A172 (cell line): ENCODE results near the gene GRK5. TPM values are rescaled to one million over a fixed set of nuclear protein-coding genes. Genes with fewer than 3 reads are reported as not detected.

Source experiments
- DNase-seq: peaks from one replicate; pipeline ENCODE4 v3.0.0-alpha.2; 2015; ENCODE audit warnings: low spot score
- total RNA-seq: library from RNA; depleted of rRNA; stranded (reverse); fragments of >200 nt; shearing (Covaris generic); gene quantifications from 2 replicates; pipeline ENCODE4 v1.2.3, GENCODE V29; 2014

Gene GRK5
- total RNA-seq, 1 experiment from 2014 or later, result 13.0 TPM

DNA sequence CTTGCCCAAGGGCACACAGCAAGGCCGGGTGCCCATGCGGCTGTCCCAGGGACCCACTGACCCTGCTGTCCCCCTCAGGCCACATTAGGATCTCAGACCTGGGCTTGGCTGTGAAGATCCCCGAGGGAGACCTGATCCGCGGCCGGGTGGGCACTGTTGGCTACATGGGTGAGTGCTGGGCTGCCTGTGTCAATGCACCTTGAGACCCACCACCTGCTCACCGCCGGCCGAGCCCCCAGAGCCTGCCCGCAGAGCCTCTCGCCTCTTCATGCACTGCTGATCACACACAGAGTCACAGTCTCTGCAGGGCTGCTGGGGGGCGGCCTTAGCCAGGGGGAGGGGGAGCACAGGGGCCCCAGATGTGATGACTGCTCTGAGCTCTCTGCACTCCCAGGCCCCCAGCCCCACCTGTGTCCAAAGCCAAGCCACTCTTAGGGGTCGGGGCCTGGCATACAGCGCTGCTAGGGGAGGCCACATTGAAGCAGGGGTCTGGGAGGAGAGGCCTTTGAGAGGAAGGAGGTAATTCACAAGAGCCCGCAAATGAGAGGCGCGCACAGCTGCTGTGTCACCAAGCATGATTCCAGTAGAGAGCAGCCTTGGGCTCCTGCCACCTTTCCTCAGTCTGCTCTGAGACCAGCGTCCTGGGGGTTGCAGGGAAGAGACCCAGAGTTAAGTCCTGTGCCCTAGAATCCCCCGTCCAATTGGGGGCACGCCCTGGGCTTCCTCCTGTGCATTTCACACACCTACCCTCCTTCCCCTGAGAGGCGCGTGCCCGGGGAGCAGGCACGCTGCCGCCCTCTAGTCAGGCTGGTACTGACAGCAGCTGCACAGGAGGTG, 234.8 kb downstream of the GRK5 start:
- no peak for DNase-seq

DNA sequence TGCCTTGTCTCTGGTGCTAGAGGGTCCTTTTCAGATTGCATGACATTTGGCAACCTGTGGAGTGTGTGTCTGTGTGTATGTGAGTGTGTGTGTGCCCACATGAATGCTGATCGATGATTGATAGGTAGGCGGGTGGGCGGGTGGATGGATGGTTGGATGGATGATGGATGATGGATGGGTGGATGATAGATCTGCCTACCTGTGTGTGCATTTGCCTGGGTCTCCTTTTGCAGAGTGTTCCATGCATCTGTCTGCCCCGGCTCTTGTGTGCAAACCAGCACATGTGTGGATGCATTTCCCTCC, 235.3 kb downstream of the GRK5 start:
- no peak for DNase-seq

DNA sequence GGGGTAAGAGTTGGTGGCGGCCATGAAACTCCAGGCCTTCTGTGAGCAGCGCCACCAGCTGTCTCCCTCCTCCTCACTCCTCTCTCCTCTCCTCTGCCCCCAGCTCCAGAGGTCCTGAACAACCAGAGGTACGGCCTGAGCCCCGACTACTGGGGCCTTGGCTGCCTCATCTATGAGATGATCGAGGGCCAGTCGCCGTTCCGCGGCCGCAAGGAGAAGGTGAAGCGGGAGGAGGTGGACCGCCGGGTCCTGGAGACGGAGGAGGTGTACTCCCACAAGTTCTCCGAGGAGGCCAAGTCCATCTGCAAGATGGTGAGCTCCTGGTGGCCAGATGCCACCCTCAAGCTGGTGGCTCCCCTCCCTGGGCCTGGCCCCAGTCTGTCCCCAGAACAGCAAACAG, 236.1 kb downstream of the GRK5 start:
- DNase-seq, result no peak

DNA sequence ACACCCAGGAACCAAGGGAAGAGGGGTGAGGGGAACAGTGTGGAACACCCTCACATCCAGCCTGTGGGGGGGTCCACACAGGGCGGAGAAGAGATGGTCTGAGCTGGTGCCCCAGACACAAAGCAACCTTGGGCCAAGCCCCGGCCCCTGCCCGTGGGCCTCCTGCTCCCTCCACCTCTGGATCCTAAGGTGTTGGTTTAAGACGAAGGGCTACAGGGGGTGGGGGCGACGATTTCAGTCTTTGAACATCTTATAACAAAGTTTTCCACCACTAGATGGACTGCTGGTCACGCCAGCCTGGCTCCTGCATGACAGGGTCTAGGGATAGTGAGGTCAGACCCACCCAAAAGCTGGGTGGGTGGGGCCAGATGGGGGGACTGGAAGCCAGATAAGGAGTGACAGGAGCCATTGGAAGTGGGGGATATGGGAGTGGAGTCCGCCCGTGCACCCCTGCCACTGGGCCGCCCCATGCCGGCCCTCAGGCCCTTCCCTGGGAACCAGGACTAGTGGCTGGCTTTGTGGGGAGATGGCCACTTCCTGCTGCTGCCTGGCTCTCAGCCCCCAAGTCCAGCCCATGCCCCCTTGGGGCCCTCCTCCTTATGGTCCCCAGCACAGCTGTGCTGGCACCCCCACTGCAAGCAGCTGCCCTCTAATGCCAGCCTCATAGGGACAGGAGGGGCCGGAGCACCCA, 236.7 kb downstream of the GRK5 start:
- DNase-seq, result no peak

DNA sequence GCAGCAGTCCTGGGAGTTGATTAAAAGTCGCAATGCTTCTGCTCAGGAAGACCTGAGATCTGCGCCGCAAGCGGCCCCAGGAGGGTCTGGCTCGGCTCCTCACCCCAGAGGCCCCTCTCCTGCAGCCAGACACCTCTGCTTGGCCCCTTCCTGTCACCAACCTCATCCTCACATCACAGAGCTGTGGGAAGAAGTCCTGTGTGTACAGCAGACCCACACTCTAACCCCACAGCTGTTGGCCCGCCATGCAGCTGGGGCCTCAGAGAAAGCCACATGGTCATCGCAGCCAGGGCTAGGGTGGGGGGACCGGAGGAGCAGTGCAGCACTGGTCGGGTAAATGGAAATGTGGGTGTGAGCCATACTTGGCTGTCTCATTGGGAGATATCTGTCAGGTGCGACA, 237.5 kb downstream of the GRK5 start:
- no peak for DNase-seq

DNA sequence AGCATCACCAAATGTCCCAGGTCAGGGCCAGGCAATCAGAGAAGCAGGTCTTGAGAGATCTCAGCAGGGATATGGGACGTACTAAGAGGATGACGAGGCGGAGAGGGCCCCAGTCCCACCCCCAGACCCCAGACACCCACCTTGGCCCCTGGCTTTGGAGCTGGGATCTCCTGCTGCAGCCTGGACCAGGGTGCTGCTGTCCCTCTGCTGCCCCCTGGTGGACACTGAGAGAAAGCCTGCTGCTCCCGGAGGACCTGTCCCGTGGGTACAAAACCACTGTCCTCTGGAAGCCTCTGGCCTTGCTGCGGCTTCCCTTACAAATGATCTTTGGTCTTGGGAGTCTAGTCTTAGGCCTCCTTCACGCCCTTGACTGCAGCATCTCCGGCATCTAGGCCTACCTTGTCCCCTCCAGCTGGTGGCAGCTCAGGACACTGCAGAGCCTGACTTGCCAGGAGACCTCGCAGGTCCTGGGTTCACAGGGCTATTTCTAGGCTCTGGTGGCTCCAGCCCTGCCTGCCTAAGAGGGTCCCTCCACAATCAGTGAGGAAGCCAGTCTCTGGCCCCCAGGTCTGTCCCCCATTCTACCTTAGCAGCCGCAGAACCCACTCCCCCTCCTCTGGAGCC, 238.1 kb downstream of the GRK5 start:
- DNase-seq, result peak; percentile 79

DNA sequence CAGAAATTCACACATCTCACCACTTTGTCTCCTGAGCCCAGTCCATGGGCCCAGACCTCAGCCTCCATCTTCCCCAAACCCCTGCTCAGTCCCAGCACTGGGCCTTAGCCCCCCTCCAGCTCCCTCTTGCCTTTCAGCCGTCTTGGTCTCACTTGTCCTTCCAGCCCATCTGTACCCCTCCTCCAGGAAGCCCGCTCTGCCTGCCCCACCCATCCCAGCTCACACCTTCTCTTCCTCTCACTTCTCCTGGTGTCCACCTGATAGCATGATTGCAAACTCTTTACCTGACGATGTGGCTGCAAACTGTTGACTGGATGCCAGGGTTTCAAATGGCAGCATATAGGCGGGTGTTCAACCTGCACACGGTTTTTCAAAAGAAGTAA, 238.6 kb downstream of the GRK5 start:
- DNase-seq, result no peak

DNA sequence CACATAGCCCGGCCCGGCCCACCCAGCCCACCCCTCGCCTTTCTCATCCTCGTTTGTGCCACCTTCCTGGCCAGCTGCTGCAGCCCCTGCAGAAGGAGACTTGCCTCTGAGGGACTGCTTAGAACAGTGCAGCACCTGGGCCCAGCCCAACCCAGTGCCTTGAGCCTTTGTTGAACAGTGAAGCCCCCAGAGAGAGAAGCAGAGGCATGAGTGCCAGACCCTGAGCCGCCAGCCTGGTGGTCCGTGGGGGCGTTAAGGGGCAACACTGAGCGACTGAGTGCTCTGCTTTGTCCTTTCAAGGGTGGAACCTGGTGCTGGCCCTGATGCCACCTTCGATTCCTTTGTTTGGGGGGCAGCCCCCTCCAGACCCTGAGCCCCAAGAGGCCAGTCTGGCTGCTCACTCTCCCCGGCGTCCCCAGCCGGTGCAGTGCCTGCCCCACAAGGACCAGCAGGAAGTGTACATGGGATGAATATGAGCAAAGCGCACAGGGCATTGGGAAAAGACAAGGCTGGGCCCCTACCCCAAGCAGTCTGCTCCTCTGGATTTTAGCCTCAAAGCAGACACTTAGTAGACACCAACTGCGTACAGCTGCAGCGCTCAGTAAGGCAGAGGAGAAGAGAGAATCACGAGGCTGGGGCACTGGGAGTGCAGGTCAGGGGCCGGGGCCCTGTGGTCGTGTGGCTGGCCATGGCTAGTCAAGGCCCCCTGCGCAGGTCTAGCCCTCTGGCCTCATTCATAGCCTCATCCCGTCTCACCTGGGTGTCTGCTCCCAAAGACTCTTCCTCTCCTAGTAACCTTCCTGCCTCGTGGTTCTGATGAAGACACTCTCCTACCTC, 239.3 kb downstream of the GRK5 start:
- DNase-seq, result no peak

DNA sequence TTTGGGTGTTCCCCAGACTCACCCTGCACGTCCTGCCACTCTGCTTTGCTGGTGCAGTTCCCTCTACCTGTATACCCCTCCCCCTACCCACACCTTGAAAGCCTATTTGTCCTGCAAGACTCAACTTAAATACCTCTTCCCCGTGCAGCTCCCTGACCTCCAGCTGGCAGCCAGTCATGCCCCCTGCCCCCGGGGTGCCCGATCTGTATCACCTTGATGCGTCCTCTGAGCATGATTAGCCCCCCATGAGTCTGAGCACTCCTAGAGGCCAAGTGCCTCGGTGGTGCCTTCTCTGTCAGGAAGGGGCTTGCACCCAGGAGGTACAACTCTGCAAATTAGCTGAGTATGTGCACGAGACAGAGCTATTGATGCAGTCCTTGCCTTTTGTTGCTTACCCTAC, 240.1 kb downstream of the GRK5 start:
- DNase-seq, result no peak

DNA sequence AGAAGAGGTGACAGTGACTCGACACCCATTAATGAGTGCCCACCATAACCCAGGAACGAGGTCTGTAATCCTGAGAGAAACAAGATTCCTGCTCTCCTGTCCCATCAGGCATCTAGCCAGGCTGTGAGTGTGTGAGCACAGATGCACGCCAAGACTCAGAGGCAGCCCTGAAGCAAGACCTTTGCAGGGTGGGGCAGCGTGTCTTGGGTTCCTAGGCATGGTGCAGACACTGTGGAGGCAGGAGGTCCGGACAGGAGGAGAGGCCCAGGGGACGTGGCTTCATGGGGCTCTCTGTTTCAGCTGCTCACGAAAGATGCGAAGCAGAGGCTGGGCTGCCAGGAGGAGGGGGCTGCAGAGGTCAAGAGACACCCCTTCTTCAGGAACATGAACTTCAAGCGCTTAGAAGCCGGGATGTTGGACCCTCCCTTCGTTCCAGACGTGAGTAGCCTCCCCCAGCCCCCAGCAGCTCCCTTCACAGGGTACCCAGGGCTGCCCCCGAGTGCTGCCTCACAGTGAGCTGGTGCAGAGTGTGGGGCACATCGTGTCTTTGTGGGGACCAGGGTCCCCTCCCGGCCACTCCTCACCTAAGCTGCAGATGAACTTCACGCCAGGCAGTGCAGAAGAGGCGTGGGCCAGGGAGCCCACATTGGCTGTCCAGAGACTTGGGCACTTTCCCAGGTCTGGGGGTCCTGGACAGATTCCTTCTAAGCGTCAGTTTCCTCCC, 240.6 kb downstream of the GRK5 start:
- no peak for DNase-seq

DNA sequence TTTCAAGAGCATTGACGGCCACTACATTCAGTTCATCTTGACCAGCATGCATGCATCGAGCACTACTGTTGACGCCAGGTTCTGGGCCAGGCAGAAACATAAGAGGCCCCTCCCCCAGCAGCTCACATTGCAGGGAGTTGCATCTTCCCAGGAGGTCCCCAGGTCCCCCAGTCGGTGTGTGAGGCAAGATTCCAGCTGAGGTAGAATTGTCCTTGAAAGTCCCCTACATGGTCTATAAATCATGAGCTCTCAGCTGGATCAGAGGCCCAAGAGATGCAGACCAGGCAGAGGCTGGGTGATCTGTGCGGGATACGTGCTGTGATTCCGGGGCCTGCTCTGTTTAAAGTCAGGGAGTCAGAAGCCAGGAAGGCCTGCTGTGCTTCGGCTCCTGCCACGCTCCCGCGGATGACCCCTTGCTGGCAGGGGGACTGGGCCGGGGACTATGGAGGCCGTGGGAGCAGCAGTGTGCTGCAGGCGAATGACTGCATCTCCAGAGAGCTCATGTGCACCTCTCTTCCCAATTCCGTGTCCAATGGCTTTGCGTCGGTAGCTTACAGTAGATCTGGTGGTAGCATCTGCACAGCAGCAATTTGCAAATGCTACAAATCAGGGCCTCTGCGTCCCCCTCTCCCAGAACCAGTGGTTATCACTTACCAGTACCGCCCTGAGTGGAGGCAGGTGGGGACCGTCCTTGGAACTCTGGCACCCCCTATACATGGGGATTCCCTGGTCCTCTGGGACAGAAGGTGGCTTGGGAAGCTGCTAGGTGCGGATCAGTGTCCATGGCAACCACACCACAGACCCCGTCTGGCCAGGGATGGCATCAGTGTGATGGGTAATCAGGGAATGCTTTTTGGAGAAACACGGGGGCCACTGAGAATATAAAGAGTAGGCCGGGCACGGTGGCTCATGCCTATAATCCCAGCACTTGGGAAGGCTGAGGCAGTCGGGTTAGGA, 241.5 kb downstream of the GRK5 start:
- DNase-seq, result no peak

DNA sequence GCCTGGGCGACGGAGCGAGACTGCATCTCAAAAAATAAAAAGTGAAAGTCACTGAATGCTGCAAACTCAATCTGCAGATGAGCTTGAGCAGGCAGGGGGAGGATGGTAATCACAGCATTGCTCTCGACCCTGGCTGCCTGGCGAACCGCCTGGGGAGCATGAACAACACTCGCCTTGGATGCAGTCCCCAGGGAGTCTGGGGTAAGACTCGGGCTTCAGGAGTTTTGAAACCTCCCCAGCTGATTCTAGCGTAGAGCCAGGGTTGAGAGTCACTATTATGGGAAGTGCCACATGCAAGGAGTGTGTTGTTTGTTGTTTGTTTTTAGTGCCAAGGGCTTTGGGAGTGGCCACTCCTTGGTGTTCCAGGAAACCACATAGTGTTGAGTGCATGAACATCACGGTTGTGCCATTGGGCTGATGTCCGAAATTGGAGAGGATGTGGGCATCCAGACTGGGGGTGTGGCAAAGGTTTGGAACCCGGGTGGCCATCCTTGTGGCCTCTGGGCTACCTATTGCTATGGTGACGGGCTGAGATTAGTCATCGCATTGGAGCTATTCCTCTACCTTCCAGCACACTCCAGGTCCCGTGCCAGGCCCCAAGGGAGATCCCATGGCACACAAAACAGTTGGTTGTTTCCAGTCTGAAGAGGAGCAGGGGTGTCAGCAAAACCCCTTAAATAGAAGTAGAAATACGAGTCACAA, 242.5 kb downstream of the GRK5 start:
- DNase-seq, result peak; percentile 97

DNA sequence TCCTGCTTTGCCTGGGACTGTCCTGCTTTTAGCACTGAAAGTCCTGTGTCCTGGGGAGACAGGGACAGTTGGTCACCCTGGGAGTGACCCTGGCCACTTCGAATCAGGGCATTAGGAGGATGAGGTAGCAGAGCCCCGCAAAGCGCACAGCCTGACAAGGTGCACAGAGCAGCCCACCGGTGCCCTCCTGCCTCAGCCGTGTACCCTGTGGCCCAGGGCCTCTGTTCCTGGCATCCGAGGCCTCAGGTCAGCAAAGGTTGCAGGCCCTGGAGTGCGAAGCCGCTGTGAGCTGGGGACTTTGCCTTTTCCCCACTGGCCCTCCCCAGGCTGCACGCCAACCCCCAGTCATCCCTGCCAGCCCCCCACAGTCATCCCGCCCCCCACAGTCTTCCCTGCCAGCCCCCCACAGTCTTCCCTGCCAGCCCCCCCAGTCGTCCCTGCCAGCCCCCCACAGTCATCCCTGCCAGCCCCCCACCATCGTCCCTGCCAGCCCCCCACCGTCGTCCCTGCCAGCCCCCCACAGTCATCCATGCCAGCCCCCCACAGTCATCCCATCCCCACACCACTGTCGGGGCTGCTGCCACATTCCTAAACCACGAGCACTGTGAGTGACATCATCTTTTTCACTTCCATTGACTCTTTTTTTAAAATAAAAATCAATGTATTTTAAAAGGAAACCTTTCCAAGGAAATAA, 243.4 kb downstream of the GRK5 start:
- DNase-seq, result no peak

DNA sequence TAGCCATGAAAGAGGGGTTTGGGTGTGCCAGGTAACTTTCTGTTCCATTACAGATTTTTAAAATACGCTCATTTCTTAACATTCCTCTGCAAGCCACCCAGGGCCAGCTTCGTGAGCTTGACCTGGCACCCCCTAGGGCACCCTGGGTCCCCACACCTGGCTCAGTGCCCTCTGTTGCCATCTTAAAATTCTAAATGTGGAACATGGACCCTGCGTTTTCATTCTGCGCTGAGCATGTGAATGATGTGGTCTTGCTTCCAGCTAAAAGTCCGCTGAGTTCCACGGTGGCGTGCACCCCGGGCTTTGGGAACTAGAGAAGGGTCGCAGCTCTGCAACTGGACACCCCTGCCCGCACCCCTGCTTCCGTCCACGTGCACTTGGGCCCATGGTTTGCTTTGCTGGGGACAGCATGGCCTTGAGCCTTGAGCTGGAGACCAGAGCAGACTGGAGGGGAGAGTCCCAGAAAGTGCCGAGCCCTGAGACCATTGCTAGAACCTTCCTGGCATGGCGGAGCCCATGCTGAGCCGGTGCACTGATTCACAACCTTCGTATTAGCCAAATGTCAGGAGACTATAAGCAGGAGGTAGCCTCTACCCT, 244.0 kb downstream of the GRK5 start:
- DNase-seq, result no peak

DNA sequence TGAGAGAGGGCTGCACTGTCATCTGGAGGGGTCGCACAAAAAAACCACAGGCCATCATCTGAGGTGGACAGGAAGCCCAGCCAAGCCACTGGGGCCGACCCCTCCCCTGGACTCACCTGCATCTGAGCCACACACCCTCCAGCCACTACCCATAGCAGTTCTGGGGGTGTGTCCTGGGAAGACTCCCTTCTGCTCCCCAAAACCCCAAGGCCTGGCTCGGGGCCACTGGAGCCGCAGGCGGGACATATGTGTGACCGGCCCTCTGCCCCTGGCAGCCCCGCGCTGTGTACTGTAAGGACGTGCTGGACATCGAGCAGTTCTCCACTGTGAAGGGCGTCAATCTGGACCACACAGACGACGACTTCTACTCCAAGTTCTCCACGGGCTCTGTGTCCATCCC, 245.0 kb downstream of the GRK5 start:
- no peak for DNase-seq

DNA sequence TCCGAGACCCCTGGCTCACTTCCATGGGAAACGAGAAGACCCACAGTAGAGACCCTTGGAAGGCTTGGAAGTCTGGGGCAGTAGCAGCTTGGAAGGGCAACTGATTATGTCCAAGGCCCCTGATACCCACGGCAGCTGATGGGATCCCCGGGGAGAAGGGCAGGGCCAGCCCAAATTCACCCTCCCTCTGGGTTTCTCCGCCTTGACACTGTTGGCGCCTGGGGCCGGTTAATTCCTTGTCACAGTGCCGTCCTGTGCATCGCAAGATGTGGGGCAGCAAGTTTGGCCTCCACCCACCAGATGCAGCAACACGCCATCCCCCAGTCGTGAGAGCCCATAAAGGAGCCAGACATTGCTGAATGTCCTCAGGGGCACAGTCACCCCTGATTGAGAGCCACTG, 245.9 kb downstream of the GRK5 start:
- no peak for DNase-seq

DNA sequence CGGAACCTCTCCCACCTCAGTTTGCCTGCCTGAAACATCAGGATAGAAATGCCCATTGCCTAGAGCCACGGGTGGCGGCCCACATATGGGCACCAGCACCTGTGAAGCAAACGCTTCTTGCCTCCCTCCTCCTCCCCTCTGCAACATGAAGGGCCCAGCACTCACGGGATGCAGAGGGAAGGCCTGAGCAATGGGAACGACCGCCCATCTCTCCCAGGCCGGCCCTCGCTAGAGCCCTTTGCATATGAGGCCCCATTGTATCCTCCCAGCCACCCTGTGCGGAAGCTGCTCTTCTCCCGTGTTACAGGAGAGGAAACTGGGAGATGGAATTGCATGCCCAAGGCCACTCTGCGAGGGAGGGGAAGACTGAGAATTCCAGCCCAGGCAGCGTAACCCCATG, 246.9 kb downstream of the GRK5 start:
- no peak for DNase-seq

DNA sequence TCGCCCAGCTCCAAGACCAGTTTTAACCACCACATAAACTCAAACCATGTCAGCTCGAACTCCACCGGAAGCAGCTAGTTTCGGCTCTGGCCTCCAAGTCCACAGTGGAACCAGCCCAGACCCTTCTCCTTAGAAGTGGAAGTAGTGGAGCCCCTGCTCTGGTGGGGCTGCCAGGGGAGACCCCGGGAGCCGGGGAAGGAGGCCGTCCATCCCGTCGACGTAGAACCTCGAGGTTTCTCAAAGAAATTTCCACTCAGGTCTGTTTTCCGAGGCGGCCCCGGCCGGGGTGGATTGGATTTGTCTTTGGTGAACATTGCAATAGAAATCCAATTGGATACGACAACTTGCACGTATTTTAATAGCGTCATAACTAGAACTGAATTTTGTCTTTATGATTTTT, 247.6 kb downstream of the GRK5 start:
- DNase-seq, result no peak
